Measurements from ENCODE around the gene BSN.

Gene BSN

DNA sequence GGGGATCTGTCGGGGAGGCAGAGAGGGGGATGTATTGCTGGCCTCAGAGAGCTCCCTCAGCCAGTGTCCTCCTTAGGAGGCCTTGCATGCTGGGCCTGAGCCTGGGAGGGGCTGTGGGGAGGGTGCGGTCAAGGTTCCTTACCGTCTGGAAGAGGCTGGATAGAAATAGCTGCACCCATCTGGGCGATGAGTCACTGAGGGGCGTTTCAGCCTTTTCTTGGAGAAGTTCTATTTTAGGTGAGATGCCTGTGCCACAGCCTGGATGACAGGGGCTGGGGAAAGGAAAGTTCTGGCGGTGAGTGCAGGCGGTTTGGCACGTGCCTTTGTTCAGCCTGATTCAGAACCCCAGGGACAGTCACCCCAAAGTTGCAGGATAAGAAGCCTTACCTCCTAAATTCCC is 84.2 kb downstream of the BSN start:
- Histone ChIP-seq H4K8ac (ENCODE audit: low read length) (no peak overlapping the region), H3K18ac (ENCODE audit: low read depth in 1 of 2, low read length in 2 of 2) (no peak overlapping the region), H3K4me1 (ENCODE audit: control insufficient read depth, insufficient read depth, low read depth, low read length) (peaks cover 16% of the 10 kb centered on the region), H3K4ac (ENCODE audit: low read depth in 1 of 2, low read length in 2 of 2) (no peak overlapping the region), H3K27me3 (ENCODE audit: control insufficient read depth in 1 of 2, insufficient read depth in 1 of 2, low read length in 2 of 2) (peaks cover 5 to 49% of the 10 kb centered on the region in 2 experiments), H3K36me3 (ENCODE audit: control insufficient read depth in 1 of 2, insufficient read depth in 2 of 2, low read depth in 1 of 2, low read length in 2 of 2) (no peaks in the 10 kb centered on the region), H3K9me3 (ENCODE audit: control insufficient read depth, low read length) (no peaks in the 10 kb centered on the region), H3K27ac (ENCODE audit: low read length, poor library complexity, severe bottlenecking) (no peak overlapping the region), H2AFZ (ENCODE audit: low read depth, low read length) (no peak overlapping the region), H3K14ac (ENCODE audit: low read length in 2 of 2) (no peak overlapping the region), H2BK15ac (ENCODE audit: low read depth, poor library complexity, severe bottlenecking) (no peak overlapping the region), H2BK120ac (ENCODE audit: low read depth, low read length) (no peak overlapping the region), H4K91ac (ENCODE audit: low read length) (no peak overlapping the region), H2BK12ac (ENCODE audit: low read length in 2 of 2) (no peak overlapping the region), H3K9ac (ENCODE audit: low read length) (no peak overlapping the region), H3K4me3 (ENCODE audit: insufficient read depth in 1 of 2, low read depth in 1 of 2, low read length in 2 of 2) (no peak overlapping the region), H2BK5ac (ENCODE audit: low read depth, low read length, poor library complexity, severe bottlenecking) (no peak overlapping the region), H2AK5ac (ENCODE audit: low read length, severe bottlenecking) (no peak overlapping the region), H3K79me1 (replicated peaks; ENCODE audit: low read length, poor library complexity, severe bottlenecking) (no peaks in the 10 kb centered on the region), H3K4me2 (ENCODE audit: low read length, poor library complexity, severe bottlenecking) (no peak overlapping the region), H3K23ac (ENCODE audit: low read length in 2 of 2) (no peak overlapping the region)
- WGBS, result 59% methylated on average over 8 of the region's 8 CpGs
- DNase-seq, result peak; percentile 33

DNA sequence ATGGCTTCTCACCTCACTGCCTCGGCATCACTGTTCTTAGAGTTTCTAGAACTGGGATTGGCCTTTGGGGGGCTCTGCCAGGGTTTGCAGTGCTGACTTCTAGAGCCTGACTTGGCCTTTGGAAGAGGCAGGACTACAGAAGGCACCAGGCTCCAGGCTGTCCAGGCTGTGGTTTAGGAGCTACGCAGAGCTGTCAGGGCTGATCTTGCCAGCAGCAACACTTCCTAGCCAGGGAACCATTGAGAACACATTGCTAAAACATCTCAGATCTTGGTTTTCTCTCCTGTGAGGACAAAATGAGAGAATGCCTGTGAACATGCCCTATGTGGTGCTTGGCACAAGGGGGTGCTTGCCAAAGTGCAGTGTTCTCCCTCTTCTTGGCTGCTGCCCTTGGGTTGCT is 85.3 kb downstream of the BSN start:
- no peak overlapping the region for H2BK5ac ChIP-seq (ENCODE audit: low read depth, low read length, poor library complexity, severe bottlenecking)
- no peak overlapping the region for H2AK5ac ChIP-seq (ENCODE audit: low read length, severe bottlenecking)
- no peak overlapping the region for H3K18ac ChIP-seq (ENCODE audit: low read depth in 1 of 2, low read length in 2 of 2)
- H4K8ac ChIP-seq (ENCODE audit: low read length), result no peak overlapping the region
- H3K23ac ChIP-seq (ENCODE audit: low read length in 2 of 2), result no peak overlapping the region
- no peak overlapping the region for H3K14ac ChIP-seq (ENCODE audit: low read length in 2 of 2)
- no peak overlapping the region for H2AFZ ChIP-seq (ENCODE audit: low read depth, low read length)
- no peak overlapping the region for H3K4me3 ChIP-seq (ENCODE audit: insufficient read depth in 1 of 2, low read depth in 1 of 2, low read length in 2 of 2)
- H3K4me1 ChIP-seq (ENCODE audit: control insufficient read depth, insufficient read depth, low read depth, low read length), result peaks cover 16% of the 10 kb centered on the region
- H3K79me1 ChIP-seq (replicated peaks; ENCODE audit: low read length, poor library complexity, severe bottlenecking), result no peaks in the 10 kb centered on the region
- no peak overlapping the region for H3K9ac ChIP-seq (ENCODE audit: low read length)
- no peak for DNase-seq
- H3K4me2 ChIP-seq (ENCODE audit: low read length, poor library complexity, severe bottlenecking), result no peak overlapping the region
- H2BK120ac ChIP-seq (ENCODE audit: low read depth, low read length), result no peak overlapping the region
- no peak overlapping the region for H3K27ac ChIP-seq (ENCODE audit: low read length, poor library complexity, severe bottlenecking)
- no peaks in the 10 kb centered on the region for H3K36me3 ChIP-seq (ENCODE audit: control insufficient read depth in 1 of 2, insufficient read depth in 2 of 2, low read depth in 1 of 2, low read length in 2 of 2)
- no peak overlapping the region for H2BK12ac ChIP-seq (ENCODE audit: low read length in 2 of 2)
- H3K4ac ChIP-seq (ENCODE audit: low read depth in 1 of 2, low read length in 2 of 2), result no peak overlapping the region
- peaks cover 5 to 58% of the 10 kb centered on the region in 2 experiments for H3K27me3 ChIP-seq (ENCODE audit: control insufficient read depth in 1 of 2, insufficient read depth in 1 of 2, low read length in 2 of 2)
- no peaks in the 10 kb centered on the region for H3K9me3 ChIP-seq (ENCODE audit: control insufficient read depth, low read length)
- H4K91ac ChIP-seq (ENCODE audit: low read length), result no peak overlapping the region
- 77% methylated on average over 1 of the region's 2 CpGs for WGBS
- no peak overlapping the region for H2BK15ac ChIP-seq (ENCODE audit: low read depth, poor library complexity, severe bottlenecking)

DNA sequence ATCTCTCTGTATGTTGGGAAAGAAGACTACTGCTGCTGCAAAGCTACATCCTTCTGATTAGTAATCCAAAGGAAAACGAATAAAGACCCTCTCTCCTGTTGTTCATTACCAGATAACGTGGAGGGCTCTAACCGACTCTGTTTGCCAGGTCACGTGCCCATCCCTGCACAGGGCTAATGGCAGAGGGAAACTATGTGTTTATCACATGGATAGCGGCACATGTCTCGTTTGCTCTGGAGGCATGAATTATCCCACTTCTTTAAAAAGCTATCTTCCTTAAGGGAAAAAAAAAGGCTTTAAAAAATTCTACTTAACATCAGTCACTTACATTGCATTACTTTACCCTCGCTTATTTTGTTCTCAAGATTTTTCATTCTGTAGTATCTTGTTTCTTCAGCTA is 87.0 kb downstream of the BSN start:
- no peak overlapping the region for H2BK120ac ChIP-seq (ENCODE audit: low read depth, low read length)
- no peak overlapping the region for H2BK5ac ChIP-seq (ENCODE audit: low read depth, low read length, poor library complexity, severe bottlenecking)
- H3K4ac ChIP-seq (ENCODE audit: low read depth in 1 of 2, low read length in 2 of 2), result no peak overlapping the region
- H3K4me2 ChIP-seq (ENCODE audit: low read length, poor library complexity, severe bottlenecking), result no peak overlapping the region
- H3K27ac ChIP-seq (ENCODE audit: low read length, poor library complexity, severe bottlenecking), result no peak overlapping the region
- no peak overlapping the region for H3K14ac ChIP-seq (ENCODE audit: low read length in 2 of 2)
- H3K4me3 ChIP-seq (ENCODE audit: insufficient read depth in 1 of 2, low read depth in 1 of 2, low read length in 2 of 2), result no peak overlapping the region
- no peak overlapping the region for H3K23ac ChIP-seq (ENCODE audit: low read length in 2 of 2)
- peaks cover 12 to 48% of the 10 kb centered on the region in 2 experiments for H3K27me3 ChIP-seq (ENCODE audit: control insufficient read depth in 1 of 2, insufficient read depth in 1 of 2, low read length in 2 of 2)
- no peak overlapping the region for H4K91ac ChIP-seq (ENCODE audit: low read length)
- no peak overlapping the region for H2AFZ ChIP-seq (ENCODE audit: low read depth, low read length)
- H3K79me1 ChIP-seq (replicated peaks; ENCODE audit: low read length, poor library complexity, severe bottlenecking), result no peaks in the 10 kb centered on the region
- no peak for DNase-seq
- H2AK5ac ChIP-seq (ENCODE audit: low read length, severe bottlenecking), result no peak overlapping the region
- no peaks in the 10 kb centered on the region for H3K36me3 ChIP-seq (ENCODE audit: control insufficient read depth in 1 of 2, insufficient read depth in 2 of 2, low read depth in 1 of 2, low read length in 2 of 2)
- WGBS, result 82% methylated on average over 6 of the region's 7 CpGs
- H3K18ac ChIP-seq (ENCODE audit: low read depth in 1 of 2, low read length in 2 of 2), result no peak overlapping the region
- peaks cover 15% of the 10 kb centered on the region for H3K4me1 ChIP-seq (ENCODE audit: control insufficient read depth, insufficient read depth, low read depth, low read length)
- H2BK12ac ChIP-seq (ENCODE audit: low read length in 2 of 2), result no peak overlapping the region
- H4K8ac ChIP-seq (ENCODE audit: low read length), result no peak overlapping the region
- no peak overlapping the region for H2BK15ac ChIP-seq (ENCODE audit: low read depth, poor library complexity, severe bottlenecking)
- no peaks in the 10 kb centered on the region for H3K9me3 ChIP-seq (ENCODE audit: control insufficient read depth, low read length)
- no peak overlapping the region for H3K9ac ChIP-seq (ENCODE audit: low read length)

DNA sequence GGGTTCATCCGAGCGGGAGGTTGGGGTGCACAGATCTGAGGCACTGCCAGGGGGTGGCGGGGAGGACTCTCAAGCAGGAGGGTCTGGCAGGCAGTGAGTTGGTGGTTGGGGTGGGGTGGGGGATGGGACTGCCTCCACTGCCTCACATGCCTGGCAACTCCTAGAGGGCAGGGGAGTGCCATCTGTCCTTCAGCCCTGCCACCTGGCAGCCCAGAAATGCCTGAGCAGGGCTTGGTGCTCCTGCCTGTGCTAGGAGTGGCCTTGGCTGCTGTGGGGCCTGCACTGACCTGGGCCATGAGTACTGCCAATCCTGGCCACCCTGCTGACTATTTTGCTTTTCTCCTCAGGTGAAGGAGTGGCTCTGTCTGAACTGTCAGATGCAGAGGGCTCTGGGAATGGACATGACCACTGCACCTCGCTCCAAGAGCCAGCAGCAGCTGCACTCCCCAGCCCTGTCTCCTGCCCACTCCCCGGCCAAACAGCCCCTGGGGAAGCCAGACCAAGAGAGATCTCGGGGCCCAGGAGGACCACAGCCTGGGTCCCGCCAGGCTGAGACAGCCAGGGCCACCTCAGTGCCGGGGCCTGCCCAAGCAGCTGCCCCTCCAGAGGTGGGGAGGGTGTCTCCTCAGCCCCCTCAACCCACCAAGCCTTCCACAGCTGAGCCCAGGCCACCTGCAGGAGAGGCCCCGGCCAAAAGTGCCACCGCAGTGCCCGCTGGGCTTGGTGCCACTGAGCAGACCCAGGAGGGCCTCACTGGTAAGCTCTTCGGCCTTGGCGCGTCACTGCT is 87.8 kb downstream of the BSN start:
- Histone ChIP-seq H3K79me1 (replicated peaks; ENCODE audit: low read length, poor library complexity, severe bottlenecking) (no peaks in the 10 kb centered on the region), H3K4me3 (ENCODE audit: insufficient read depth in 1 of 2, low read depth in 1 of 2, low read length in 2 of 2) (no peak overlapping the region), H4K91ac (ENCODE audit: low read length) (peak overlapping the region; percentile 63), H2BK12ac (ENCODE audit: low read length in 2 of 2) (no peak overlapping the region), H2BK5ac (ENCODE audit: low read depth, low read length, poor library complexity, severe bottlenecking) (no peak overlapping the region), H3K14ac (ENCODE audit: low read length in 2 of 2) (no peak overlapping the region), H3K23ac (ENCODE audit: low read length in 2 of 2) (peak overlapping the region in 1 of 2 experiments; percentile 64), H4K8ac (ENCODE audit: low read length) (no peak overlapping the region), H3K36me3 (ENCODE audit: control insufficient read depth in 1 of 2, insufficient read depth in 2 of 2, low read depth in 1 of 2, low read length in 2 of 2) (no peaks in the 10 kb centered on the region), H2AFZ (ENCODE audit: low read depth, low read length) (no peak overlapping the region), H3K4me1 (ENCODE audit: control insufficient read depth, insufficient read depth, low read depth, low read length) (peaks cover 8% of the 10 kb centered on the region), H3K27ac (ENCODE audit: low read length, poor library complexity, severe bottlenecking) (no peak overlapping the region), H3K18ac (ENCODE audit: low read depth in 1 of 2, low read length in 2 of 2) (no peak overlapping the region), H2AK5ac (ENCODE audit: low read length, severe bottlenecking) (no peak overlapping the region), H3K4ac (ENCODE audit: low read depth in 1 of 2, low read length in 2 of 2) (no peak overlapping the region), H2BK120ac (ENCODE audit: low read depth, low read length) (no peak overlapping the region), H3K4me2 (ENCODE audit: low read length, poor library complexity, severe bottlenecking) (no peak overlapping the region), H3K9me3 (ENCODE audit: control insufficient read depth, low read length) (no peaks in the 10 kb centered on the region), H2BK15ac (ENCODE audit: low read depth, poor library complexity, severe bottlenecking) (no peak overlapping the region), H3K27me3 (ENCODE audit: control insufficient read depth in 1 of 2, insufficient read depth in 1 of 2, low read length in 2 of 2) (peaks cover 12 to 46% of the 10 kb centered on the region in 2 experiments), H3K9ac (ENCODE audit: low read length) (no peak overlapping the region)
- no peak for DNase-seq
- WGBS, result 79% methylated on average over 14 of the region's 14 CpGs

Measured in mesenchymal stem cell (in vitro differentiated cells and primary cell).